ENCODE measurements around the gene PRDM2.
"Not testable (repeated sequence)": the region's sequence is repeated elsewhere in the genome, so short reads cannot be mapped to it uniquely, and the experiment has no call there.

The PRDM2 gene

DNA sequence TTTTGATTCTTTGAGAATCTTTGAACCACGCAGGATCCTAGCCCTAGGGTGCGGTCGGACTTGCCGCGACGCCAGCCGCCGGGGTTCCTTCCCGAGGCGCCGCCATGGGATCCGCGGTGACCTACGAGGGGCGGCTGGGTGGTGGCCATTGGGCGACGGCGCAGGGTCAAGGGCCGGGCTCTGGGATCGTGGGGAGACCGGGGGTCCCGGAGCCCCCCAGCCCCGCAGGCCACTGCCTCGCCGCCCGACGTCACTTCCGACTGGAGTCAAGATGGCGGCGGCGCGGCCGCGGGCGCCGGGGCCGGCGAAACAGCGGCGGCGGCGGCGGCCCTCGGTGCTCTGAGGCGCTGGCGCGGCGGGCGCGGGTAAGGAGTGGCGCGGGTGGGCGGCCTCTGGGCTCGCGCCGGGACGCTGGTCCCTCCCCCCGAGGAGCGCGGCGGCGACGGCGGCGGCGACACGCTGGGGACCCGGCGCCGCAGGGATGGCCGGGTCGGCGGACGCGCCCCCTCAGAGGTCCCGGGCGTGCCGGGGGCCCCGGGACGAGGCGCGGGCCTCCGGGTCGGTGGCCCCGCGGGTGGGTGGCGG is at the start of gene PRDM2:
TSS of gene PRDM2 (plus strand) at position 253 of the 585 bp plus-strand sequence. CDS start 15,418 bp downstream, outside the sequence.
- DNase-seq, result peak; percentile 88

GRCh38 chr1:13651279-13651678 is 48.7 kb upstream of the PRDM2 start:
- DNase-seq, result no peak

- no peak for DNase-seq
Measured at GRCh38 chr1:13652238-13652637, 47.8 kb upstream of the PRDM2 start.

GRCh38 chr1:13661539-13661938 is 38.4 kb upstream of the PRDM2 start:
- DNase-seq, result no peak

GRCh38 chr1:13662493-13662892 is 37.5 kb upstream of the PRDM2 start:
- DNase-seq, result no peak

DNA sequence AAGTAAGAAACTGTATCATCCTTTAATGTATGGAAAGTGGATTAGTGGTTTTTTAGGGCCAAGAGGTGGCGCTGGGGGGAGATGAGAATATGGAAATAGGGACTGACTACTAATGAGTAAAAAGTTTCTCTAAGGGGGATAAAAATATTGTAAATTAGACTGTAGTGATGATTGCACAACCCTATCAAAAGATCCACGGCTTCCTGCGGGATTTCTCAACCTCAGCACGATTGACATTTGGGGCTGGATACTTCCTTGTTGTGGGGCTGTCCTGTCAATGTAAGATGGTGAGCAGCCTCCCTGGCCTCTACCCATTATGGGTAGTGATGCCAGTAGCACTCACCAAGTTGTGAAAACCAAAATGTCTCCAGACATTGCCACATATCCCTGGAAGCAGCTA is 36.0 kb upstream of the PRDM2 start:
- no peak for DNase-seq

DNA sequence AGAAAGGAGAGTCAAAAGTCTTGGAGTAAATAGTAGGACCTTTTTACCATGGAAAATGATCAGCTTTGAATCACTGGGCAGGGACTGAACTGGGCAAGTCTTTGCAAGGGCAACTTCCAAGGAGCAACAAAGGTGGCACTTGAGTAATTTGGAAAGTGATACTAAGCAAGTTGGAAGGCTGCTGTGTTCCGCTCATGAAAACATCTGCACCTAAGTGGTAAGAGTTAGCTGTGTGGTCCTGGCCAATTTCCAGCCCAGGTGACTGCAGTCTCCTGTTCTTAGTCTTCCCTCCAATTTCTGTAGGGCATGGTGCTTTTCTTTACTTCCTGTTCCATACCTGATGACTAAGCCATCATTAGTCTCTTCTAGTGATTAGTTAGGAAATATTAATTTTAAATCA is 35.5 kb upstream of the PRDM2 start:
- no peak for DNase-seq

GRCh38 chr1:13666317-13666716 is 33.7 kb upstream of the PRDM2 start:
- no peak for DNase-seq

DNA sequence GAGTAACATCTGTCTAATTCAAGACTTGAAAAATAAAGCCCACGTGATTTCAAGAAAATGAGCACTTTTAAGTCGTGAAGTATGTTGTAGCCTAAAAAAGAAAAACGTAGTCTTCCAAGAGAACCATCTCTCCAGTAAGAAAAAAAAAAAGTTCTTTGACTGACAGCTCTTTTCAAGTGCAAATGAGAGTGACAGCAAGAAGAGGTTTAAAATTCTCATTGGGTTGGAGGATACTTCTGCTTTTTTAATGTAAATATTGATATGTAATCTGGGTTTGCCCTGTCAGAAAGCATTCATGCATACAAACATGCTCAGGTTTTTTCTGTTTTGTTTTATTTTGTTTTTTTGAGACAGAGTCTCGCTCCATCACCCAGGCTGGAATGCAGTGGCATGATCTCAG is 32.3 kb upstream of the PRDM2 start:
- DNase-seq, result no peak

DNA sequence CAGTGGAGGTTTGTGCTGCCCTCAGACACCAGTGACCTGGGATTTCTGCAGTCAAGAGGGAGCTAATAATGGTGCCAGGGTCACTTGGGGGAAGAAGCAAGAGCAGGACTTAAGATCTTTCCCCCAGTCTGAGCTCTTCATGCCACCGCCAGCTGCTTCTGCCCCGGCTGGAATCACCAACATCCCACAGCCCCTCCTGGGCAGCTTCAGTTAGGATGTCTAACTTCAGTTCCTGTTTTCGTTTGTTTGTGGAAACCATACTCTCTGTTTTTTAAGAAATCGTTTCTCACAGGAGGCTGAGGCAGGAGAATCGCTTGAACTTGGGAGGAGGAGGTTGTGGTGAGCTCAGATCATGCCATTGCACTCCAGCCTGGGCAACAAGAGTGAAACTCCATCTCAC is 25.6 kb upstream of the PRDM2 start:
- DNase-seq, result no peak

DNA sequence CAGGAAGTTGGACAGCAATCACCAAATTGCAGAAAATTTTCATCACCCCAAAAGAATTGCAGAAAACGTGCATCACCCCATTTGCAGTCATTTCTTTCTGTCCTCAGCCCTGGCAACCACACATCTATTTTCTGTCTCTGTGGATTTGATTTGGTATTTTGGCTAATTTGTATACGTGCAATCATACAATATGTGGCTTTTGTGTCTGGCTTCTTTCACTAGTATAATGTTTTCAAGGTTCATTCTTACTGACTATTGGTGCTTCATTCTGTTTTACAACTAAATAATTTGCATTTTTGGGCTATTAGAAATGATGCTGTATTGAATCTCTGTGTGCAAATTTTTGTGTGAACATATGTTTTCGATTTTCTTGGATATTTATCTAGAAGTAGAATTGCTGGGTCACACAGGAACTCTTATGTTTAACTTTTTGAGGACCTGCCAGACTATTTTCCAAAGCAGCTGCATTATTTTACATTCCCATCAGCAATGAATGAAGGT is 24.8 kb upstream of the PRDM2 start:
- DNase-seq, result no peak

DNA sequence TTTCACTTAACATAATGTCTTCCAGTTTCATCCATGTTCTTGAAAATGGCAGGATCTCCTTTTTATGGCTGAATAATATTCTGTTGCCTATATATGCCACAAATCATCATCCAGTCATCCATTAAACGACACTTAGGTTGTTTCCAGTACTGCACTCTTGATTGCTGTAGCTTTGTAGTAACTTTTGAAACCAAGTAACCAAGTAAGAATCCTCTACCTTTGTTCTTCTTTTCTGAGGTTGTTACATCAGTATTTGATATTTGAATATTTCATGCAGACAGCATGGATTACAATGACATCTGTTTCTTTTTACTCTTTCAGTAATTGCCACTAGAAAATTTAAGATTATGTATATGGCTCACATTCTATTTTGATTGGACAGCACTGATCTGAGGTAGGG is 22.1 kb upstream of the PRDM2 start:
- no peak for DNase-seq

GRCh38 chr1:13679651-13680050 is 20.3 kb upstream of the PRDM2 start:
- DNase-seq, result no peak

DNA sequence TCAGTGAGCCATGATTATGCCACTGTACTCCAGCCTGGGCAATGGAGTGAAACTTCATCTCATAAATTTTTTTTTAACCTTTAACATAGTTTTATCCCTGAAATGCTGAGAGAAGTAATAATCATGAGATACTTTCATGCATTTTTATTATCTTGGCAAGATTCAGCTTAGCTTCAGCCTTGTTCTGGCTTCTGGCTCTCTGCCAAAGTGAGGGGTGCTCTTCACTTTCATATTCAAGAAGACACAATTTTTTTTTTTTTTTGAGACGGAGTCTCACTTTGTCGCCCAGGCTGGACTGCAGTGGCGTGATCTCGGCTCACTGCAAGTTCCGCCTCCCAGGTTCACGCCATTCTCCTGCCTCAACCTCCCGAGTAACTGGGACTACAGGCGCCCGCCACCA is 19.4 kb upstream of the PRDM2 start:
- DNase-seq, result not testable (repeated sequence)

DNA sequence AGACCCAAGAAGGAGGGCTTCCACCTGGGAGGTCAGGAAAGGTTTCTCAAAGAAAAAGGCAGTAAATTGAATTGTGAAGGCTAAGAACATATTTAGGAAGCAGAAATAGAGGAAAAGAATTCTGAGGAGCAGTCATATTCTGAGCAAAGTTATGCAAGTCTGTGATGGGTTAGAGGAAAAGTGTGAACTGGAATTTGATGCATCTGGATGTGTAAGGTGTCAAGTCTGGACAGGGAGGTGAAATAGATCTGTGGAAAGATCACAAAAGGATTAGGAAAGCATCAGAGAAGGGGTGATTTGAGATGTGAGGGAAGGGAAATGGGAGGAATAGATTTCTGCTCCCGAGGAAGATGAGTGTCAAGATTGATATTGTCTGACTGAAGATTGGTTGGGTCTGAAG is 18.1 kb upstream of the PRDM2 start:
- DNase-seq, result no peak

GRCh38 chr1:13682444-13682843 is 17.5 kb upstream of the PRDM2 start:
- DNase-seq, result no peak

DNA sequence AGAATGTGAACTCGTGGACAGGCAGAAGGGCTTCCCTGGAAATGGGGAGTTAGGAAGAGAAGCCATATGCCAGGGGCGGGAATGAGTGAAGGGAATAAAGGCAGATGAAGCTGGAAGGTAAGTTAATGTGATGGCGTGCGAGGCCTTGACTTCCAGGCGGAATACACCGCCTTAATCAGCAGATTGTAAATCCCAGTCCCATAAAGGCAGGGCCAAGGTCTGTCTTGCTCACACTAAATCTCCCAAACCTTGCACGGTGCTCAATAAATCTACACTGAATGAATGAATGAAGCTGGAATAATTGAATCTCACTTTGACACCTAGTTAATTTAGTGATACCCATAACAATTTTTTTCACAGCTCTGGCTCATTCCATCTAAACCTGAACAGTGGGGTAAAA is 16.8 kb upstream of the PRDM2 start:
- no peak for DNase-seq

DNA sequence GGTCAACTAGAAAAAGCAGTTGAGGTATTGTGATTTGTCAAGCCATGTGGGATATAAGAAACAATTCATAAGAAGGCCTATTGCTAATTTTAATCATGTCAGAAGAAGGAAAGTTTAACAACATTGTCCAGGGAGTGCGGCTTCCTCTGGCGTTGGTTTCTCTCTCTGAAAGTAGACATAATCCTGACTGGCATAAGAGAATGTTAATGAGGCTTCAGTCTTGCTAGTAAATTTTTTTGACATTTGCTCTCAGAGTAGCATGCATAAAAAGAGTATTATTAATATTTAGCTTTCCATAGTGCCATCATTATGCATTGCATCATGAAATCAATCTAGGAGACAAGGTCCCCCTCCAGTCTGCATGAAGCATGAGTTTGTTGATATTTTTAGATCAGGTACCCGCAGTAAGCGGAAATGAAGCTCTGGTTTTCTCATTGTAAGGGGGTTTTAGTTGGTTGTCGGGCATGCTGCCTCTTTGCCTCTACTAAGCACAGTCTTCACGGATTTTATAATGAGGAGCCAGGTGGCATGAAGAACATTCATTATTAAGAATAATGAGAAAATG is 12.8 kb upstream of the PRDM2 start:
- DNase-seq, result no peak

GRCh38 chr1:13693094-13693493 is 6.9 kb upstream of the PRDM2 start:
- not testable (repeated sequence) for DNase-seq

GRCh38 chr1:13694886-13695684 is 4.9 kb upstream of the PRDM2 start:
- no peak for DNase-seq

- no peak for DNase-seq
Measured at GRCh38 chr1:13697738-13698137, 2.2 kb upstream of the PRDM2 start.

GRCh38 chr1:13699510-13699909 is 478 bp upstream of the PRDM2 start:
- peak; percentile 68 for DNase-seq

GRCh38 chr1:13700521-13701270 is 708 bp downstream of the PRDM2 start:
- DNase-seq, result no peak

DNA sequence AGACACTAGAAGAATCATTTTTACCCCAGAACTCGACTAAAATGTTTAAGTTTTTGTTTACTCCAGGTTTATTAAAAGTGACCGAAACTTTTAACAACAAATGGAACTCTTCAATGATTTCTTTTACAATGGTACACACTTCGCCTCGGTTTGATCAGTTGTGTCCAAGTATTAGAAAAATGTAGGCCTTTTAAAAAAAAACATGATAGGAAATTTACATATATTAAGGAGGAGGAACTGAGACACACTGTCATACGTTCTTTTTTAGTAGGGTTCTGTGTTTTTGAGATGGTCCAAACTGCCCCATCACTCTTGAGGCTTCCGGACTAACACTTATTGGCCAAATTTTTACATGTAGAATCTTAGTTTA is 1.3 kb downstream of the PRDM2 start:
- DNase-seq, result no peak
